SK-N-MC (cell line): ENCODE results near the gene SLC9A7.

ENCODE experiments used
- EZH2 ChIP-seq: fragments of 200-600 bp; sonication (generic); IDR thresholded peaks from one replicate; pipeline ENCODE4 v1.6.1; 2017; ENCODE audit warnings: antibody characterized with exemption
- POLR2AphosphoS5 ChIP-seq: IDR thresholded peaks from 2 replicates; pipeline ENCODE4 v1.6.1; 2012; ENCODE audit warnings: mild to moderate bottlenecking, low read depth, low read length, borderline replicate concordance

GRCh38 chrX:46758956-46759644 lies at the start of gene SLC9A7:
- TF ChIP-seq EZH2 (no peak), POLR2AphosphoS5 (no peak)
